ENCODE measurements around the gene RNMT.
"Not testable (repeated sequence)": the region's sequence is repeated elsewhere in the genome, so short reads cannot be mapped to it uniquely, and the experiment has no call there.

GRCh38 chr18:13677350-13677749 lies 49.1 kb upstream of the RNMT start:
- not testable (repeated sequence) for TF ChIP-seq POLR2A (IDR thresholded peaks at IDR 0.05; ENCODE audit: low read length); GATA1 (IDR thresholded peaks at IDR 0.05; ENCODE audit: low read depth, low read length)

Measured in erythroblast (primary cell).